ENCODE data around the gene HNRNPUL2.
"Not testable (repeated sequence)": the region's sequence is repeated elsewhere in the genome, so short reads cannot be mapped to it uniquely, and the experiment has no call there.

HNRNPUL2 gene

GRCh38 chr11:62726156-62726914 lies 922 bp downstream of the HNRNPUL2 start:
- DNase-seq, result no peak

GRCh38 chr11:62725646-62726045 lies 1.6 kb downstream of the HNRNPUL2 start:
- no peak for DNase-seq

- DNase-seq, result no peak
These were observed 3.1 kb downstream of the HNRNPUL2 start for GRCh38 chr11:62724171-62724570.

GRCh38 chr11:62721994-62722393 lies 5.3 kb downstream of the HNRNPUL2 start:
- DNase-seq, result no peak

- no peak for DNase-seq
These were observed 7.8 kb downstream of the HNRNPUL2 start for GRCh38 chr11:62719302-62719978.

GRCh38 chr11:62716816-62717215 lies 10.4 kb downstream of the HNRNPUL2 start:
- no peak for DNase-seq

GRCh38 chr11:62716206-62716605 lies 11.1 kb downstream of the HNRNPUL2 start:
- no peak for DNase-seq

GRCh38 chr11:62715150-62716130 lies 11.8 kb downstream of the HNRNPUL2 start:
- no peak for DNase-seq

GRCh38 chr11:62713343-62713742 lies 13.9 kb downstream of the HNRNPUL2 start:
- no peak for DNase-seq

GRCh38 chr11:62712861-62713260 lies 14.4 kb downstream of the HNRNPUL2 start:
- no peak for DNase-seq

- no peak for DNase-seq
These were observed 14.9 kb downstream of the HNRNPUL2 start for GRCh38 chr11:62712276-62712812.

GRCh38 chr11:62710001-62710345 lies 17.3 kb downstream of the HNRNPUL2 start:
- no peak for DNase-seq

- peak; percentile 98 for DNase-seq
These were observed 17.8 kb downstream of the HNRNPUL2 start for GRCh38 chr11:62709247-62710000.

GRCh38 chr11:62708793-62709192 lies 18.5 kb downstream of the HNRNPUL2 start:
- no peak for DNase-seq

- no peak for DNase-seq
These were observed 18.9 kb downstream of the HNRNPUL2 start for GRCh38 chr11:62708392-62708791.

GRCh38 chr11:62707277-62707861 lies 19.9 kb downstream of the HNRNPUL2 start, which contains the start of the genes BSCL2 and GNG3:
BSCL2 (minus strand) TSS chr11:62707424; CDS start chr11:62707195, 229 bp downstream.
GNG3 (plus strand) TSS chr11:62707676; CDS start chr11:62708296, 620 bp downstream.
- DNase-seq, result peak; percentile 75

- no peak for DNase-seq
These were observed 20.4 kb downstream of the HNRNPUL2 start for GRCh38 chr11:62706850-62707247.

- DNase-seq, result peak; percentile 96
These were observed 21.1 kb downstream of the HNRNPUL2 start for GRCh38 chr11:62705880-62706849.

- no peak for DNase-seq
These were observed 21.8 kb downstream of the HNRNPUL2 start for GRCh38 chr11:62705413-62705812.

GRCh38 chr11:62703921-62704320 lies 23.3 kb downstream of the HNRNPUL2 start:
- DNase-seq, result not testable (repeated sequence)
